ENCODE data around the gene FIBCD1. TPM values are rescaled to one million over a fixed set of nuclear protein-coding genes. Genes with fewer than 3 reads are reported as not detected.

The FIBCD1 gene
- polyA plus RNA-seq, 1 of the 3 experiments (the other 2 are of a cell fraction), result 1.3 TPM

DNA sequence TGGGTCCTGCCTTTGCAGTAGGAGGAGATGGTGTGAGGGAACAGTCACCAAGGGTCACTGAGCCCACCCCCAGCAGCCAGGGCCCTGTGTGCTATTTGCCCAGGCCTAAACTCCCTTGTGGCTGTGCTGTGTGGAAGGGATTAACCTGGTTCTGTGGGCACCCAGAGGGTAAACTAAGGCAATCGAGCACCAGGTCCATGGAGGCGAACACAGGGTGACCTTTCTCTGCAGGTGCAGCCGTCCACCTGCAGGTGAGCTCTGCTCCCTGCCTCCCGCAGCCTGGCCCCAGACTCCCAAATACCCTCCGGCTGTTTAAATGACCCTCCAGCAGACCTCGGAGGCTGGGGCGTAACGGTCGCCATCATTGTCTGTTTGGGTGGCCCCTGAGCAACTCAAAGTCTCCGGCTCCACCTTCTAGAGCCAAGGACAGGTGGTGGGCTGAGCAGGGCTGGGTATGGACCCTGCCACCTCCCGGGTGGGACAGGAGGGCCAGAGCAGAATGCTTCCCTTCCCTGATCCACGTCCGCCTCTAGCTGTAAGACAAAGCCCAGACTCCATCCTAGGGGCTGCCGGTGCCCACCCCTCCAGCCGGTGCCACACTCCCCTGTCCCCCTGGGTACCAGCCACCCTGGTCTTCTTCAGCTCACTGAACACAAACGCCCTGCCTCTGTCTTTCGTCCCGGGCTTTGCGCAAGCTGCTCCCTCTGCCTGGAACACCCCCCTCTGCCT lies 34.1 kb upstream of the FIBCD1 start:
- ChIA-PET CTCF (interaction anchor here (0.8 to 2.1 kb wide), 5 partner anchors 11 to 103 kb away, joined by 3 to 10 read pairs (median 4); no protein-coding TSS in a partner anchor), POLR2A (interaction anchor here (1.1 kb wide), 1 partner anchor 10 kb away, joined by 3 read pairs; no protein-coding TSS in a partner anchor)
- 73% methylated on average over 13 of the region's 19 CpGs for WGBS (ENCODE audit: low lambda C conversion rate)
- Histone ChIP-seq H3F3A (replicated peaks; ENCODE audit: insufficient read depth) (no peaks in the 10 kb centered on the region), H3K9me2 (no peaks in the 10 kb centered on the region), H3K27me3 (ENCODE audit: insufficient read depth) (peaks cover 22% of the 10 kb centered on the region), H3K36me3 (replicated peaks in 1 of 2; ENCODE audit: control insufficient read depth in 1 of 2, insufficient read depth in 2 of 2, low read length in 1 of 2) (no peaks in the 10 kb centered on the region), H4K20me1 (ENCODE audit: insufficient read depth) (no peaks in the 10 kb centered on the region), H2AFZ (ENCODE audit: low read depth) (no peak overlapping the region), H3K79me2 (ENCODE audit: insufficient read depth) (no peaks in the 10 kb centered on the region), H3K9ac (no peak overlapping the region), H3K4me2 (no peak overlapping the region), H3K4me1 (ENCODE audit: control insufficient read depth in 1 of 2, insufficient read depth in 2 of 2, low read depth in 1 of 2, low read length in 1 of 2) (no peaks in the 10 kb centered on the region; a peak in 1 of 4 replicates), H3K27ac (ENCODE audit: low read depth in 2 of 2, low read length in 1 of 2) (no peak overlapping the region), H3K4me3 (ENCODE audit: low read depth in 2 of 2, low read length in 1 of 2) (no peak overlapping the region), H3K9me3 (no peaks in the 10 kb centered on the region)
- DNase-seq, result no peak
- TF ChIP-seq NFIC (IDR thresholded peaks at IDR 0.05; ENCODE audit: borderline replicate concordance) (no peak), CHD2 (IDR thresholded peaks at IDR 0.05; ENCODE audit: low read length, partially characterized antibody) (no peak)

DNA sequence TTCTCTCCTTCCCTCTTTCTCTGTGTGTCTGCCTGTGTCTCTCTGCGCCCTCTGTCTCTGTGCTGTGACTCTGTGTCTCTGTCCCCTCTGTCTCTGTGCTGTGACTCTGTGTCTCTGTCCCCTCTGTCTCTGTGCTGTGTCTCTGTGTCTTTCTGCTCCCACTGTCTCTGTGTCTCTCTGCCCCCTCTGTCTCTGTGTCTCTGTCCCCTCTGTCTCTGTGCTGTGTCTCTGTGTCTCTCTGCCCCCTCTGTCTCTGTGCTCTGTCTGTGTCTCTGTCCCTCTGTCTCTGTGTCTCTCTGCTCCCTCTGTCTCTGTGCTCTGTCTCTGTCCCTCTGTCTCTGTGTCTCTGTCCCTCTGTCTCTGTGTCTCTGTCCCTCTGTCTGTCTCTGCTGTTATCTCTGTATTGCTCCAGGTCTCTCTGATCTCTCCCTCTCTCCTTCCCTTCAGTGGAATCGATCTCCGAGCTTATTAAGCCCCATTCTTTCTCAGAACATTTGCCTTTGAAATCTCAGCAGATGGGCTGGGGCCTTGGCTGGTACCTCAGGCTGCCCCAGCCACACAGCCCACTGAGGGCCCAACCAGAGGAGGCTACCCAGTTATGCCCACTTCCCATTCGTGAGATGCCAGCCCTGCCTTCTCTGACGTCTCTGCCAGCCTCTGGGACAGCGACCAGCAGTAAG lies 33.4 kb upstream of the FIBCD1 start:
- Histone ChIP-seq H3K27ac (ENCODE audit: low read depth in 2 of 2, low read length in 1 of 2) (no peak overlapping the region), H3K4me1 (ENCODE audit: control insufficient read depth in 1 of 2, insufficient read depth in 2 of 2, low read depth in 1 of 2, low read length in 1 of 2) (no peaks in the 10 kb centered on the region), H3K36me3 (replicated peaks in 1 of 2; ENCODE audit: control insufficient read depth in 1 of 2, insufficient read depth in 2 of 2, low read length in 1 of 2) (no peaks in the 10 kb centered on the region), H4K20me1 (ENCODE audit: insufficient read depth) (no peaks in the 10 kb centered on the region), H3K9me3 (no peaks in the 10 kb centered on the region), H3K4me2 (no peak overlapping the region), H3K9me2 (no peaks in the 10 kb centered on the region), H3K9ac (no peak overlapping the region), H3K4me3 (ENCODE audit: low read depth in 2 of 2, low read length in 1 of 2) (no peak overlapping the region), H3K79me2 (ENCODE audit: insufficient read depth) (no peaks in the 10 kb centered on the region), H3K27me3 (ENCODE audit: insufficient read depth) (peaks cover 22% of the 10 kb centered on the region), H3F3A (replicated peaks; ENCODE audit: insufficient read depth) (no peaks in the 10 kb centered on the region), H2AFZ (ENCODE audit: low read depth) (no peak overlapping the region)
- no peak for DNase-seq
- POLR2A ChIA-PET, result interaction anchor here (1.1 kb wide), 1 partner anchor 10 kb away, joined by 3 read pairs; no protein-coding TSS in a partner anchor
- CTCF ChIA-PET, result interaction anchor here (1.3 kb wide), 1 partner anchor 74 kb away, joined by 3 read pairs; no protein-coding TSS in a partner anchor
- no peak for TF ChIP-seq PBX3 (IDR thresholded peaks at IDR 0.05)
- TF ChIP-seq RXRA (IDR thresholded peaks at IDR 0.05; ENCODE audit: borderline replicate concordance, low read depth), result no peak
- no peak for TF ChIP-seq GATA2 (CRISPR knock-in tag; IDR thresholded peaks at IDR 0.05)
- 87% methylated on average over 4 of the region's 6 CpGs for WGBS (ENCODE audit: low lambda C conversion rate)

DNA sequence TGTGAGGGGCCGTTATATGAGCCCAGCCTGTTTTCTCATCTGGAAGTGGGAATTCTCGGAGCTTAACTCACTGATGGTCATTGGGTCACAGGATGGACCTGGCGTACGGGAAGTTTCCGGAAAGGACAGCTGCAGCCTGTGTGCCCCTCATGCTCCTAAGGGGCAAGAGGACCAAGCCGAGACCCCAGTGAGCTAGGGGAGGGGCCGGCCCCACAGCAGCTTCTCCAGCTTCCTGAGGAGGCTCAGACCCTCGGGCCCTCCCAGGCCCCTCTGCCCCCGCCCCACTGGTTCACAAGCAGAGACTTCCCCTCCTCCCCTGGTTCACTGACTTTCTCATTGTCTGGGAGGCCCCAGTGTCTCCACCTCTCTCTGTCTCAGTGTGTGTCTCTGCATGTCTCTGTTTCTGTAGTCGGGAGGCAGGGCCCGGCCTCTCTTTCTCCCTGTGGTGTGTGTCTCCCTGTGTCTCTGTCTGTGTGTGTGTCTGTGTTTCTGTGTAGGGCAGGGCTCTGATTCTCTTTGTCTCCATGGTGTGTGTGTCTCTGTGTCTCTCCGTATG lies 32.3 kb upstream of the FIBCD1 start:
- no peaks in the 10 kb centered on the region for H3F3A ChIP-seq (replicated peaks; ENCODE audit: insufficient read depth)
- TF ChIP-seq TEAD4 (IDR thresholded peaks at IDR 0.05; ENCODE audit: borderline replicate concordance, insufficient read depth) (no peak), FOXM1 (IDR thresholded peaks at IDR 0.05; ENCODE audit: low read depth) (no peak), CHD2 (IDR thresholded peaks at IDR 0.05; ENCODE audit: low read length, partially characterized antibody) (no peak), GABPA (IDR thresholded peaks at IDR 0.05; ENCODE audit: low read depth) (no peak), RFX5 (IDR thresholded peaks at IDR 0.05; ENCODE audit: low read length) (no peak), YY1 (IDR thresholded peaks at IDR 0.05; ENCODE audit: low read depth) (no peak)
- H3K9ac ChIP-seq, result no peak overlapping the region
- peaks cover 22% of the 10 kb centered on the region for H3K27me3 ChIP-seq (ENCODE audit: insufficient read depth)
- WGBS (ENCODE audit: low lambda C conversion rate), result 87% methylated on average over 8 of the region's 12 CpGs
- CTCF ChIA-PET, result interaction anchor here (0.8 kb wide), 1 partner anchor 105 kb away, joined by 3 read pairs; no protein-coding TSS in a partner anchor
- DNase-seq, result no peak
- H2AFZ ChIP-seq (ENCODE audit: low read depth), result no peak overlapping the region
- no peaks in the 10 kb centered on the region for H4K20me1 ChIP-seq (ENCODE audit: insufficient read depth)
- no peaks in the 10 kb centered on the region for H3K36me3 ChIP-seq (replicated peaks in 1 of 2; ENCODE audit: control insufficient read depth in 1 of 2, insufficient read depth in 2 of 2, low read length in 1 of 2)
- H3K4me3 ChIP-seq (ENCODE audit: low read depth in 2 of 2, low read length in 1 of 2), result no peak overlapping the region
- no peaks in the 10 kb centered on the region for H3K9me3 ChIP-seq
- H3K4me2 ChIP-seq, result no peak overlapping the region
- no peaks in the 10 kb centered on the region for H3K79me2 ChIP-seq (ENCODE audit: insufficient read depth)
- POLR2A ChIA-PET, result interaction anchor here (0.6 kb wide), 1 partner anchor 452 kb away, joined by 4 read pairs; no protein-coding TSS in a partner anchor
- no peaks in the 10 kb centered on the region for H3K9me2 ChIP-seq
- H3K4me1 ChIP-seq (ENCODE audit: control insufficient read depth in 1 of 2, insufficient read depth in 2 of 2, low read depth in 1 of 2, low read length in 1 of 2), result no peaks in the 10 kb centered on the region
- no peak overlapping the region for H3K27ac ChIP-seq (ENCODE audit: low read depth in 2 of 2, low read length in 1 of 2)
